ENCODE data around the gene MYH7B. TPM values are rescaled to one million over a fixed set of nuclear protein-coding genes. Genes with fewer than 3 reads are reported as not detected.

MYH7B gene
- total and polyA plus RNA-seq, 2 donors (not counting 3 experiments of a cell fraction or from before 2014, with no cell fraction given), result 0.03 TPM; not detected in 1

DNA sequence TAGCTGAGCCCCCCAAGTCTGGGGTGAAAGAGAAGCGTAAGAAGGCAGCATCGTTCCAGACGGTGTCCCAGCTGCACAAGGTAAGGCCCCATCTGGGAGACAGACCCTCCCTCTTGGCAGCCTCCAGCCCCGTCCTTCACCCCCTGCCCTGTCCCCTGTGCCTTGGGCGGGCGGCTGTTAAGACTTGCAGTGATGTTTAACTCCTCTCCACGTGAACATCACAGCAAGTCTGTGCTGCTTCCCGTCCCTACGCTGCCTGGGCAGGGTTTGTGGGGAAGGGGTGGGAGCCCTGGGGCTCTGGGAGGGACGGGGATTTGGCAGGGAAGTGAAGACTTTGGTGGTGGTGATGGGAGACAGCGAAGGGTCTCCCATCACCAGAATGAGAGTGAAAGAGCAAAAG, 34.6 kb downstream of the MYH7B start:
- Histone ChIP-seq H3K9me3 (replicated peaks; ENCODE audit: control insufficient read depth, insufficient read depth, low read length) (no peaks in the 10 kb centered on the region), H3K27me3 (ENCODE audit: control insufficient read depth in 2 of 2, insufficient read depth in 2 of 2, low read length in 2 of 2) (no peaks in the 10 kb centered on the region), H3K36me3 (ENCODE audit: control insufficient read depth in 2 of 2, extremely low read depth in 1 of 2, insufficient read depth in 2 of 2, low read length in 2 of 2) (peaks cover 0 to 1% of the 10 kb centered on the region in 2 experiments), H3K4me2 (ENCODE audit: insufficient read depth, low read length) (no peak overlapping the region), H3K27ac (ENCODE audit: insufficient read depth, low read depth, low read length) (no peak overlapping the region), H3K9me1 (replicated peaks; ENCODE audit: control insufficient read depth, extremely low read depth, insufficient read depth, low read length) (no peaks in the 10 kb centered on the region), H3K9ac (replicated peaks; ENCODE audit: extremely low read depth, insufficient read depth, low read length) (no peak overlapping the region), H3K4me1 (ENCODE audit: control insufficient read depth, extremely low read depth, insufficient read depth, low read length) (no peaks in the 10 kb centered on the region), H3K79me2 (ENCODE audit: control insufficient read depth, insufficient read depth, low read length) (no peaks in the 10 kb centered on the region), H2AFZ (ENCODE audit: low read depth, low read length) (no peak overlapping the region), H4K20me1 (replicated peaks; ENCODE audit: control insufficient read depth, extremely low read depth, insufficient read depth, low read length) (no peaks in the 10 kb centered on the region), H3K4me3 (replicated peaks in 1 of 3; ENCODE audit: insufficient read depth in 1 of 3, low read depth in 1 of 3, low read length in 3 of 3) (no peak overlapping the region)
- POLR2A ChIA-PET, result no interaction called here
- dilution Hi-C loops (cut with MboI; ENCODE audit: extremely low pct_ligation_motif_present, low sequenced_read_pairs) (no loop called here), intact Hi-C loops (cut with micrococcal nuclease) (no loop called here)
- FAIRE-seq (no peak), DNase-seq (ENCODE audit: low read depth, low spot score) (no peak)
- no peak for TF ChIP-seq POLR2A (IDR thresholded peaks at IDR 0.05; ENCODE audit: low read depth, low read length)
- TF ChIP-seq, protein P1, sequence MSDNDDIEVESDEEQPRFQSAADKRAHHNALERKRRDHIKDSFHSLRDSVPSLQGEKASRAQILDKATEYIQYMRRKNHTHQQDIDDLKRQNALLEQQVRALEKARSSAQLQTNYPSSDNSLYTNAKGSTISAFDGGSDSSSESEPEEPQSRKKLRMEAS (IDR thresholded peaks at IDR 0.05; ENCODE audit: insufficient read depth, insufficient read length), result no peak
- TF ChIP-seq POLR2AphosphoS5 (IDR thresholded peaks at IDR 0.05; ENCODE audit: insufficient read depth, low read depth, low read length), result no peak
- TF ChIP-seq, protein P2, sequence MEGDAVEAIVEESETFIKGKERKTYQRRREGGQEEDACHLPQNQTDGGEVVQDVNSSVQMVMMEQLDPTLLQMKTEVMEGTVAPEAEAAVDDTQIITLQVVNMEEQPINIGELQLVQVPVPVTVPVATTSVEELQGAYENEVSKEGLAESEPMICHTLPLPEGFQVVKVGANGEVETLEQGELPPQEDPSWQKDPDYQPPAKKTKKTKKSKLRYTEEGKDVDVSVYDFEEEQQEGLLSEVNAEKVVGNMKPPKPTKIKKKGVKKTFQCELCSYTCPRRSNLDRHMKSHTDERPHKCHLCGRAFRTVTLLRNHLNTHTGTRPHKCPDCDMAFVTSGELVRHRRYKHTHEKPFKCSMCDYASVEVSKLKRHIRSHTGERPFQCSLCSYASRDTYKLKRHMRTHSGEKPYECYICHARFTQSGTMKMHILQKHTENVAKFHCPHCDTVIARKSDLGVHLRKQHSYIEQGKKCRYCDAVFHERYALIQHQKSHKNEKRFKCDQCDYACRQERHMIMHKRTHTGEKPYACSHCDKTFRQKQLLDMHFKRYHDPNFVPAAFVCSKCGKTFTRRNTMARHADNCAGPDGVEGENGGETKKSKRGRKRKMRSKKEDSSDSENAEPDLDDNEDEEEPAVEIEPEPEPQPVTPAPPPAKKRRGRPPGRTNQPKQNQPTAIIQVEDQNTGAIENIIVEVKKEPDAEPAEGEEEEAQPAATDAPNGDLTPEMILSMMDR (IDR thresholded peaks at IDR 0.05; ENCODE audit: extremely low read depth in 1 of 2, insufficient read depth in 1 of 2, low read depth in 1 of 2, low read length in 2 of 2), result no peak
- TF ChIP-seq JUN (IDR thresholded peaks at IDR 0.05; ENCODE audit: borderline replicate concordance, insufficient read depth, insufficient read length, low read depth), result no peak
- TF ChIP-seq FOS (IDR thresholded peaks at IDR 0.05; ENCODE audit: borderline replicate concordance, insufficient read depth, low read length), result no peak
- no peak for TF ChIP-seq EZH2 (IDR thresholded peaks at IDR 0.05; ENCODE audit: borderline replicate concordance, low read depth, low read length, severe bottlenecking)
- no peak for TF ChIP-seq MYC (IDR thresholded peaks at IDR 0.05; ENCODE audit: low read depth, low read length)
- TF ChIP-seq GATA2 (IDR thresholded peaks at IDR 0.05; ENCODE audit: insufficient read depth, insufficient read length, low read depth, low read length), result no peak
- CTCF ChIA-PET, result interaction anchor here (5.7 kb wide), 1 partner anchor 115 kb away, joined by 71 read pairs; the partner anchor contains the start of genes ACSS2 and GGT7
- BruUV-seq (replicated peaks), result no TSS peak
